GM12878 (cell line): ENCODE data around the gene ERVMER34-1. TPM values are rescaled to one million over a fixed set of nuclear protein-coding genes. Genes with fewer than 3 reads are reported as not detected.

ENCODE experiments used
- ATAC-seq: fragments of 200-7000 bp; cut with Tn5 transposase; 3 replicates; pipeline ENCODE4 v1.9.1; 2020; ENCODE audit warnings: mild to moderate bottlenecking, moderate library complexity
- BruUV-seq: library from RNA; stranded (reverse); fragments of 400-500 nt; replicated peaks from 2 replicates; lab custom pipeline; 2021; lab: Mats Ljungman, UMichigan
- CTCF ChIA-PET: fragments of 300-600 bp; sonication (Branson Sonifier 250); formaldehyde crosslinking; extraction: SDS; loops from one replicate; lab custom pipeline; 2021; ENCODE audit warnings: inconsistent platforms; lab: Yijun Ruan, JAX
- POLR2A ChIA-PET: fragments of 350-600 bp; formaldehyde crosslinking; extraction: SDS; loops from one replicate; lab custom pipeline; 2021; ENCODE audit warnings: inconsistent platforms; lab: Charles Lee
- RAD21 ChIA-PET: fragments of 300-600 bp; sonication (Branson Sonifier 250); formaldehyde crosslinking; loops from one replicate; lab custom pipeline; 2023; ENCODE audit warnings: antibody characterized with exemption; ENCODE audit not compliant: unreplicated experiment; lab: Charles Lee
- SMC1A ChIA-PET: fragments of 300-600 bp; sonication (Branson Sonifier 250); formaldehyde crosslinking; loops from one replicate; lab custom pipeline; 2023; ENCODE audit not compliant: unreplicated experiment, uncharacterized antibody; lab: Charles Lee
- DNase-seq: peaks from one replicate; pipeline ENCODE4 v3.0.0-alpha.2; 2011; ENCODE audit warnings: low read depth, low spot score
- FAIRE-seq: peaks from 3 replicates; lab custom pipeline; 2011; peaks lifted over from hg19 to GRCh38; lab: Jason Lieb, UNC
- H2AFZ ChIP-seq: 2 replicates; pipeline ENCODE4 v1.6.0; 2011; ENCODE audit warnings: low read depth, low read length, control low read depth; ENCODE audit not compliant: control insufficient read depth
- H3K27ac ChIP-seq: 2 replicates; pipeline ENCODE4 v1.5.1; 2011; ENCODE audit warnings: control low read depth; ENCODE audit not compliant: control insufficient read depth, insufficient read depth
- H3K27me3 ChIP-seq, 2 experiments: replicated peaks in 1 of 2; 2 replicates each; pipeline versions ENCODE4 v1.6.0 to v1.6.1; 2011; ENCODE audit warnings: low read length in 1 of 2; ENCODE audit not compliant: control insufficient read depth in 2 of 2, insufficient read depth in 2 of 2
- H3K36me3 ChIP-seq, 2 experiments: 2 replicates each; pipeline ENCODE4 v1.5.1; 2011; ENCODE audit warnings: low read length in 1 of 2; ENCODE audit not compliant: control insufficient read depth in 2 of 2, insufficient read depth in 2 of 2
- H3K4me1 ChIP-seq: 2 replicates; pipeline ENCODE4 v1.6.1; 2011; ENCODE audit warnings: mild to moderate bottlenecking, low read length, moderate library complexity, mixed read lengths; ENCODE audit not compliant: control insufficient read depth, insufficient read depth
- H3K4me2 ChIP-seq: 2 replicates; pipeline ENCODE4 v1.6.0; 2011; ENCODE audit warnings: control low read depth; ENCODE audit not compliant: control insufficient read depth, insufficient read depth
- H3K4me3 ChIP-seq: fragments of 200-600 bp; sonication (generic); 2 replicates; pipeline ENCODE4 v1.5.1; 2016
- H3K79me2 ChIP-seq: 2 replicates; pipeline ENCODE4 v1.6.0; 2011; ENCODE audit warnings: low read length; ENCODE audit not compliant: control insufficient read depth, insufficient read depth
- H3K9ac ChIP-seq: 2 replicates; pipeline ENCODE4 v1.8.0; 2011; ENCODE audit warnings: low read length, control low read depth, mixed read lengths; ENCODE audit not compliant: control insufficient read depth, insufficient read depth
- H3K9me3 ChIP-seq: replicated peaks from 3 replicates; pipeline ENCODE4 v1.5.1; 2011; ENCODE audit warnings: mild to moderate bottlenecking, low read length; ENCODE audit not compliant: control insufficient read depth, insufficient read depth
- H4K20me1 ChIP-seq: 2 replicates; pipeline ENCODE4 v1.6.0; 2011; ENCODE audit not compliant: control insufficient read depth, insufficient read depth
- ASH2L ChIP-seq: fragments of 300-600, 200-600 bp; sonication (generic); IDR thresholded peaks from 2 replicates; pipeline ENCODE4 v1.6.1; 2017; ENCODE audit warnings: low read depth, mild to moderate bottlenecking, borderline replicate concordance
- FOS ChIP-seq: IDR thresholded peaks from 3 replicates; pipeline ENCODE4 v1.6.1; 2011; ENCODE audit warnings: borderline replicate concordance; ENCODE audit not compliant: insufficient read length; ENCODE audit errors: extremely low read depth
- LARP7 ChIP-seq: fragments of 450-650 bp; IDR thresholded peaks from 2 replicates; pipeline ENCODE4 v1.6.1; 2017; ENCODE audit warnings: mild to moderate bottlenecking
- REST ChIP-seq: IDR thresholded peaks from 2 replicates; pipeline ENCODE4 v1.6.1; 2012; ENCODE audit warnings: mild to moderate bottlenecking, low read depth, low read length
- WGBS: methylation state at CpG from one replicate; pipeline ENCODE4 v1.1.6; 2016; ENCODE audit warnings: low lambda C conversion rate; ENCODE audit not compliant: insufficient replicate concordance, insufficient coverage; ENCODE audit errors: missing lambda C conversion rate; 5-methylcytosine and 5-hydroxymethylcytosine counted together
- in situ Hi-C: fragments of 300-500 bp; cut with MboI; formaldehyde crosslinking; loops from 9 replicates; pipeline ENCODE4 v1.14.3; 2018; ENCODE audit warnings: mixed read lengths
- intact Hi-C: fragments of 100-400 bp; cut with micrococcal nuclease; formaldehyde crosslinking; loops from one replicate; pipeline ENCODE4 v1.14.2; 2022; ENCODE audit not compliant: unreplicated experiment
- polyA plus RNA-seq, 11 experiments: library from polyadenylated mRNA; depleted of rRNA in 4 of 11; unstranded in 6 of 11; stranded (reverse) in 5 of 11; fragments of >200 nt; fragmentation: Nextera tagmentation in 4 of 11; fragmentation: Illumina TruSeq in 1 of 11; extraction: Ambion mirVana in 4 of 11; extraction: Trizol in 1 of 11; gene quantifications; 1 replicate in 1 of 11; 2 replicates in 10 of 11; pipeline versions ENCODE4 v1.2.1 to v1.2.3, GENCODE V29; 2011 to 2016; ENCODE audit warnings: inconsistent platforms in 2 of 11, missing spikeins in 2 of 11, low read depth in 1 of 11
- total RNA-seq, 4 experiments: library from RNA; depleted of rRNA in 3 of 4; stranded (reverse); fragments of >200 nt in 3 of 4; fragmentation: Illumina TruSeq in 1 of 4; extraction: Trizol in 1 of 4; gene quantifications; 2 replicates each; pipeline versions ENCODE4 v1.2.1 to v1.2.3, GENCODE V29; 2013 to 2021
- TF ChIP-seq, protein P1 (sequence below): fragments of 450-650 bp; IDR thresholded peaks from 2 replicates; pipeline ENCODE4 v1.6.1; 2017; ENCODE audit warnings: antibody characterized with exemption, mild to moderate bottlenecking, moderate library complexity
- TF ChIP-seq, protein P2 (sequence below): IDR thresholded peaks from 2 replicates; pipeline ENCODE4 v1.6.1; 2011; ENCODE audit warnings: borderline replicate concordance, low read depth, mild to moderate bottlenecking, moderate library complexity, low read length; ENCODE audit not compliant: insufficient read depth, poor library complexity, severe bottlenecking

The ERVMER34-1 gene
- total and polyA plus RNA-seq, 10 of the 15 experiments (the other 5 are each of a cell fraction or from before 2014, with no cell fraction given): not detected

- TF ChIP-seq, protein P1, sequence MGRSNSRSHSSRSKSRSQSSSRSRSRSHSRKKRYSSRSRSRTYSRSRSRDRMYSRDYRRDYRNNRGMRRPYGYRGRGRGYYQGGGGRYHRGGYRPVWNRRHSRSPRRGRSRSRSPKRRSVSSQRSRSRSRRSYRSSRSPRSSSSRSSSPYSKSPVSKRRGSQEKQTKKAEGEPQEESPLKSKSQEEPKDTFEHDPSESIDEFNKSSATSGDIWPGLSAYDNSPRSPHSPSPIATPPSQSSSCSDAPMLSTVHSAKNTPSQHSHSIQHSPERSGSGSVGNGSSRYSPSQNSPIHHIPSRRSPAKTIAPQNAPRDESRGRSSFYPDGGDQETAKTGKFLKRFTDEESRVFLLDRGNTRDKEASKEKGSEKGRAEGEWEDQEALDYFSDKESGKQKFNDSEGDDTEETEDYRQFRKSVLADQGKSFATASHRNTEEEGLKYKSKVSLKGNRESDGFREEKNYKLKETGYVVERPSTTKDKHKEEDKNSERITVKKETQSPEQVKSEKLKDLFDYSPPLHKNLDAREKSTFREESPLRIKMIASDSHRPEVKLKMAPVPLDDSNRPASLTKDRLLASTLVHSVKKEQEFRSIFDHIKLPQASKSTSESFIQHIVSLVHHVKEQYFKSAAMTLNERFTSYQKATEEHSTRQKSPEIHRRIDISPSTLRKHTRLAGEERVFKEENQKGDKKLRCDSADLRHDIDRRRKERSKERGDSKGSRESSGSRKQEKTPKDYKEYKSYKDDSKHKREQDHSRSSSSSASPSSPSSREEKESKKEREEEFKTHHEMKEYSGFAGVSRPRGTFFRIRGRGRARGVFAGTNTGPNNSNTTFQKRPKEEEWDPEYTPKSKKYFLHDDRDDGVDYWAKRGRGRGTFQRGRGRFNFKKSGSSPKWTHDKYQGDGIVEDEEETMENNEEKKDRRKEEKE: no peak
Observed at GRCh38 chr4:52795533-52795932, 44.3 kb upstream of the ERVMER34-1 start (continued).

DNA sequence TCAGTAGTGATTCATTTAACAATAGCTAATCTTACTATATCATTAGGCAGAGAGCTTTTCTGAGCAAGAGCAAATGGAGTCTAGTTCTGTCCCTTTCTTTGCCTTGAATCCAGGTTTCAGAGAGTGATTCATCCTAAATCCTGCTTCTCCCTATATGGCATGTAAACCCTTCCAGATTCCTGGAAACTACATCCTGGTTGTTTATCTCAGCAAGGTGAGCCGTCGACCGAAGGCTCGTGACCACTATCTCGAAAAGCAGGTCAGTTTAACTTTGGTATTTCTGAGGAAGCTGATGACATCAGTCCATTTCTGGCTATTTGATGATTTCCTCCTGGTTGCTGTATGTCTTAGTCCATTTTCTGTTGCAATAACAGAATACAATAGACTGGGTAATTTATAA lies 40.7 kb upstream of the ERVMER34-1 start:
- Histone ChIP-seq H3K27me3 (no peaks in the 10 kb centered on the region), H3K4me3 (no peak overlapping the region), H4K20me1 (no peaks in the 10 kb centered on the region), H3K79me2 (no peaks in the 10 kb centered on the region), H3K27ac (no peak overlapping the region), H2AFZ (no peak overlapping the region), H3K4me1 (no peaks in the 10 kb centered on the region), H3K36me3 (no peaks in the 10 kb centered on the region), H3K9me3 (no peaks in the 10 kb centered on the region), H3K4me2 (no peak overlapping the region), H3K9ac (no peak overlapping the region)
- DNase-seq (no peak), ATAC-seq (no peak), FAIRE-seq (no peak)
- TF ChIP-seq ASH2L (no peak), LARP7 (no peak), FOS (no peak), REST (no peak)
- TF ChIP-seq, protein P2, sequence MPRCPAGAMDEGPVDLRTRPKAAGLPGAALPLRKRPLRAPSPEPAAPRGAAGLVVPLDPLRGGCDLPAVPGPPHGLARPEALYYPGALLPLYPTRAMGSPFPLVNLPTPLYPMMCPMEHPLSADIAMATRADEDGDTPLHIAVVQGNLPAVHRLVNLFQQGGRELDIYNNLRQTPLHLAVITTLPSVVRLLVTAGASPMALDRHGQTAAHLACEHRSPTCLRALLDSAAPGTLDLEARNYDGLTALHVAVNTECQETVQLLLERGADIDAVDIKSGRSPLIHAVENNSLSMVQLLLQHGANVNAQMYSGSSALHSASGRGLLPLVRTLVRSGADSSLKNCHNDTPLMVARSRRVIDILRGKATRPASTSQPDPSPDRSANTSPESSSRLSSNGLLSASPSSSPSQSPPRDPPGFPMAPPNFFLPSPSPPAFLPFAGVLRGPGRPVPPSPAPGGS: no peak
- ChIA-PET POLR2A (no interaction called here), CTCF (no interaction called here), SMC1A (no interaction called here), RAD21 (no interaction called here)
- BruUV-seq: no TSS peak
- intact Hi-C loops: no loop called here
- in situ Hi-C loops: no loop called here
- WGBS: 81% methylated on average over 5 of the region's 5 CpGs
